GM19043 (cell line): ENCODE results near the gene DDX17.
A peak's percentile ranks its signal among the peaks of the same experiment; 100 is the strongest.

Source experiments
- ATAC-seq: cut with Tn5 transposase; IDR thresholded peaks from one replicate; pipeline ENCODE4 v1.9.1; 2021; ENCODE audit warnings: low read depth; ENCODE audit not compliant: unreplicated experiment

DDX17 gene

DNA sequence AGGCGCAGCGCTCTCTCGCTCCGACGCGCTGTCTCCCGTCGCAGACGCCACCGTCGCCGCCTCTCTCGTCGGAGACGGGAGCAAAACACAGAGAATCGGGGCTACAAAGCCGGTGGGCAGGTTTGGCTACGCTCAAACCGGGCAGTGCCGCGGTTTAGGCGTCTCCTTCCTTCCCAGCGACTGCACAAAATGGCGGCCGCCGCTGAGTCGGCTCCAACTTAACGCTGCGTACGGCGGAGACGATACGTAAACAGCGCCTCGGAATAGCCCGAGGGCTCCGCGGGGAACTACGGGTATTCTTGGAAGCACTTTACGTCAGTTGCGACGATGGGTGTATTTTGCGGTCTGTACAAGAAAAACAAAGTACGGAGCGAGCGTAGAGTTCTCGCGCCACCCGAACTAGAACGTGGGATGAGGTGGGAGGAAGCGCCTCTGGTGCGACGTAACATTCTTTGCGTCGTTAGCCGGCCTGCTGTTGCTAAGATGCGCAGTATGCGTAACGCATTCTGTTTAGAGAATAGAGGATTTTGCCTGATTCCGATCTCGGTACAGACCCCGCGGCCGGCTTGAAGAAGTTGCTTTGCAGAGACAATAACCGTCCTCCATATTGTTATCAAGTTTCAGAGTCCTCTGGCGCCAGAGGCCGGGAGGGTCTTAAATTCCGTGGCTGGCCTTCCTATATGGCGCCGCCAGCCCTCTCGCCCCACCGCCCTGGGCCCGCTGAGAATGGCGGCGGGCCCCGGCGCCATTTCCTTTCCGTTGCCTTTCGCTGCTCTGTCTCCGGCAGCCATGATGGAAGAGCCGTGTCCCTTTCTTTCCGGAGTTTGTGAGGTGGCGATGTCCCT lies at the start of gene DDX17:
Gene DDX17 (minus strand): TSS at position 194 of the 845 bp plus-strand sequence.
- peak; percentile 81 for ATAC-seq

GRCh38 chr22:38554281-38554680 lies 48.2 kb upstream of the DDX17 start:
- ATAC-seq: no peak

- ATAC-seq: no peak
Measured at GRCh38 chr22:38549101-38549894, 43.2 kb upstream of the DDX17 start.

DNA sequence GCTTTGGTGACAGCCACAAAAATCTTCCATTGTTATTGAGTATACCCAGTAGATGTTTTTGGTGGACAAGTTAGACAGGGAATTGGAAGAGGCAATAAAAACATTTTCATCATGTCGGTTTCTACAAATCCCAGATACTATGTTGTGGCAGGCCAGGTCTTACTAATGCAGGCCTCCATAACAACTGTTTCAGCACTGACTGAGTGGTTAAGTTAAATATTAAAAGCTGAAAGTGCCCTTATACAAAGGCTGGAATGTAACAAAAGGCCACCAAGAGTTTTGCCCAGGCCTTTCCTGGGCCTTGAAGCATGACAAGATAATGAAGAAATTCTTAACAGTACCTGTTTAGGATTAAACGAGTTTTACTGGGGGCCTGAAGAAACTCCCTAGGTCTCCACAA lies 34.6 kb upstream of the DDX17 start:
- no peak for ATAC-seq

- ATAC-seq: no peak
Measured at GRCh38 chr22:38531251-38531938, 25.3 kb upstream of the DDX17 start.

DNA sequence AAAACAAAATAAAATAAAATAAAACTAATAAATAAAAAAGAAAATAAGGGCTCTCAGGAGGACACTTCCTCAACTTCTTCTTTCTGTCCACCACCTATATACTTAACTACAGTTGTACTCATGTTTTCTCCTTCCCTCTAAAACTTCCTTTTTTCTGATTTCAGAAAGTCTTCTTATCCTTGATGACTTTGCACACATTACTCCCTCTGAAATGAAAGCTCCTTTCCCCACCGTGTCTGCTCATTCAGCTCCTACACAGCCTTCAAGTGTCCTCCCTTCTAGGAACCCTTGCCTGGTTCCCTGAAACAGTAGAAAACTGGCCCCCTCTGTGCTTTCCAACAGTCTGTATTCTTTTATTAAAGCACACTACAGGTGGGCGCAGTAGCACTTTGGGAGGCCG lies 18.3 kb upstream of the DDX17 start:
- no peak for ATAC-seq

- ATAC-seq: no peak
Measured at GRCh38 chr22:38523479-38523878, 17.4 kb upstream of the DDX17 start.

DNA sequence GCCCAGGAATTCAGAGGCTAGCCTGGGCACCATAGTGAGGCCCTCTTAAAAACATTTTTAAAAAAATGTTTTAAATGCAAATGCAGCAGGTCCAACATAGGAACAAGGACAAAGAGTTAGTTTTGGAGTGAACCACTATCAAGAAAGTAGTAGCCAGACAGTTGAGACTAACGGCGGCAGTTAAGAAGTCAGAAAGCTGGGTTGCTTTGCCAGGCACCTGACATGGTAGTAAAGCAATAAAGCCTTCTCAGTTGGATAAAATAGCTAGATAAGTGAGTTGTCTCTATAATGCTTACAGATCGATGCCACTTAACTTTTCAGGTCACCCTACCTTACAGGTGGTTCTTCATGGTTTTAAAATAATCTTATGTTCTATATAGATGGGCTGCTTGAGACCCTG lies 16.9 kb upstream of the DDX17 start:
- no peak for ATAC-seq

DNA sequence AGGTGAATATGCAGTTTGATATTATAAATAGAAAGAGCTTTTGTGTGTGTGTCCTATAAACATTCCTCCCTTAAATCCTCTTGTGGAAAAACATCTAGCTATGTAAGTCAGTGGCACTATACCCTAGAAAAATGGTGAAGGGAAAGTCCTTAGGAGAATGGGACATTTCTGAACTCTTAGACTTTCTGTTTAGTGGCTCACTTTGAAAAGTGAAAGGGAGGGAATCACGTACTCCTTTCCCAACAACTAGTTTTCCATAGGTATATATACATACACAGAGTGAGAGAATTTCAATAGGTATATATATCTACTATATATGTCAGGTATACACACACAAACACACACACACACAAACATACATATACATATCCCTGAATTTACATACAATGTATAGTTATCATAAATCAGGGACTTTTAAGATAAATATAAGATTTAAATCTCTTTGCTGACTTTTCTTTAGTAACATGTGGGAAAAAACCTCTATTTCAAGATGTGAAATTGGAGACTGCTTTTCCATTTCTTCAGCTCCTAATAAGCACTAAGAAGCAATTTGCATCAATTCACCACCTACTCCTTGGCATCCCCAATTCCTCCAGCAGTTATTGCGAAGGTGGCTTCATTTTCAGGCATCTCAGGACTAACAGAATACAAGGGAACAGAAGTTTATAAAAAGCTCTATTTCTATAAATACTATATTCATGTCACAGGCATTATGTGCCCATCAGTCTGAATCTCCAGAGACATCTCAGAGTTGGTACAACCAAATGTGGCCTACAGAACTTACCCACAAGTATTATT lies 13.5 kb upstream of the DDX17 start:
- no peak for ATAC-seq

DNA sequence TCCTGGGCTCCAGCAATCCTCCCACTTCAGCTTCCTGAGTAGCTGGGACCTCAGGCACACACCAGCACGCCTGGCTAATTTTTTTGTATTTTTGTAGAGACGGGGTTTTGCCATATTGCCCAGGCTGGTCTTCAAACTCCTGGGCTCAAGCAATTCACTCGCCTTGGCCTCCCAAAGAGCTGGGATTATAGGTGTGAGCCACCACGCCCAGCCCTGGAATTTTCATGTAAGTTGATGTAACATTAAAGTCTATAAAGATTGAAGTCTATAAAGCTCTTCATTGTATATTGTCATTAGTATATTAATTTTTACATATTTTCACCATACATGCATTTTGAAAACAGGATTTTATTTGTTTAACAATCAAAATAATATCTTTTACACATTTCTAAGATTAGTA lies 12.5 kb upstream of the DDX17 start:
- ATAC-seq: no peak

DNA sequence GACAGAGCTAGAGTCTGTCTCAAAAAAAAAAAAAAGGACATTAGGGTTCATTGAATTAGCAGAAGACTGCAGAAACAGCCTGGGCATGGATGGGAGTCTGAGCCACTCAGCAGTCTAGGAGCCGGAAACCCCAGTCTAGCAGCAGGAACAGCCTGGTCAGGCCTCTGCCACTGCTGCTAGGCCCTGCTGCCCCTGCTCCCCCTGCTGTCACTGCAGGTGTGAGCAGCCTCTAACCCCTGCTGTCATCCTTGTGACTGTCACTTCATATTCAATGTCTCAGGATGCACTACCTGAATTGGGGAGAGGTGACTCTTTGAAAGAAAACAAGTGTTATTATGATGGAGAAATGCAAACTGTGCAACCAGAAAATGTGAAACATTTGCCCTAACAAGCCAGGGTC lies 7.0 kb upstream of the DDX17 start:
- ATAC-seq: no peak

DNA sequence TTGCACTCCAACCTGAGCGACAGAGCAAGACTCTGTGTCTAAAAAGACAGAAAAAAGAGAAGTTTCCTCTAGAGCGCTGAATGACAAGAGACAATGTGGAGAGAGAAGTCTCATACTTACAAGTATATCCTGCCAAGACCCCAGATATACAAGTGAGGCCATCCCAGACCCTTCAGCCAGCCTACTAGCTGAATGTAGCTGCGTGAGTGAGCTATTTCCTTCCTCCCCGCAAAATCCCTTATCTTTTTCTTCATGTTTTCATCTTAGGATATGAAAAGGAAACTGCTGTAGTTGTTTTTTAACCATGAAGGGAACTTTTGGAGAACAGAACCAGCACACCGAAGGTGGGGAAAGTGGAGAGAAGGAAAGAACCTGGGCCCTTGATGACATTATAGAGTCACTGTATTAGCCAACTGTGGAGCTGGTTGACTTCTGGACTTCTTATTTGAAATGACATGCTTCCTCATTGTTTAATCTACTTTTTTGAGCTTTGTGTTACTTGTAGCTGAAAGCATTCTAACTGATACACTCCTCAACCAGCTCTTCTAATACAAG lies 4.4 kb upstream of the DDX17 start:
- ATAC-seq: no peak

- no peak for ATAC-seq
Measured at GRCh38 chr22:38505541-38506117, 482 bp downstream of the DDX17 start.

DNA sequence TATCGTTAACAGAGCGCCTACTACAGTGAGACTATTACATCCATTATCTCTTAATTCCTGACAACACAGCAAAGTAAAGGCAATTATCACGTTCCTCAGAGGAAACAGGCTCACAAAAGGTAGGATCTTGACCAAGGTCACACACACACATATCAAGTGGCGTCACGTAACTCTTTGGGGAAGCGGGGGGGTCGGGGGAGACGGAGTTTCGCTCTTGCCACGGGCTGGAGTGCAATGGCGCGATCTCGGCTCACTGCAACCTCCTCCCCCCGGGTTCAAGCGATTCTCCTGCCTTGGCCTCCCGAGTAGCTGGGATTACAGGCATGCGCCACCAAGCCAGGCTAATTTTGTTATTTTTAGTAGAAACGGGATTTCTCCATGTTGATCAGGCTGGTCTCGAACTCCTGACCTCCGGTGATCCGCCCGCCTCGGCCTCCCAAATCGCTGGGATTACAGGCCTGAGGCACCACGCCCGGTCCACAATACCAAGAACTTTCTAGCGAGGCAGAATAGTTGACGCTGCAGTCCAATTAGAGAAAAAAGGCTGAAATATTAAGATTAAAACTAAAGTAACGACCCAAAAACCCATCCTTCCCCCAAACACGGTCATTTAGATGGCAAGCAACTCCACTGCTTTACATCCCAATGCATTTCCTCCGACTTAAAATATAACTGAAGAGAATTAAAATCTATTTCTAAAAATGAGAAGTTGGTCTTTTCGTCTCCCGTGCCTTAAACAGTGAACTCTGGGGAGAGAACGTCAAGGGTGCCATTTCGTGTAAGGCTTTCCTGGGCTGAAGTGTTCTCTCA lies 1.2 kb downstream of the DDX17 start:
- no peak for ATAC-seq

DNA sequence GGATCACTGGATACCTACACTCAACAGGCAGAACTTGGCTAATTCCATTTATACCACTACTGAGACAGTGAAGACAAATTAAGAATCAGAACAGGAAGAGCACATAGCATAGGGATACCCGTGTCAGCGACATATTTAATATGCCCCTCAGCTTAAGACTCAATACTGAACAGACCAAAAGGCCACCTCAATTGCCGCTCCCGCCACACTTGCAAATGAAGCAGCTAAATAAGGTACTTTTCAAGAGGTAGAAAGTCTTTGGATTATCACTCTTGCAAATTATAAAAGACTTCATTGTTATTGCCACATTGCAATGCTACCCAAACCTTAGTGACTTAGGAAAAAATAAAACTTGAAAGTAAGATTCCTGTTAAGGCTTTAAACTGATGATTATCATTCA lies 3.1 kb downstream of the DDX17 start:
- no peak for ATAC-seq

- no peak for ATAC-seq
Measured at GRCh38 chr22:38501797-38502672, 4.1 kb downstream of the DDX17 start.

- ATAC-seq: no peak
Measured at GRCh38 chr22:38497869-38498268, 8.2 kb downstream of the DDX17 start.

GRCh38 chr22:38494939-38495338 lies 11.2 kb downstream of the DDX17 start:
- ATAC-seq: no peak
